Caco-2 (cell line): Measurements from ENCODE around the gene TM9SF3. TPM values are rescaled to one million over a fixed set of nuclear protein-coding genes. Genes with fewer than 3 reads are reported as not detected.

Source experiments
- BruUV-seq: library from RNA; stranded (reverse); fragments of 400-500 nt; replicated peaks from 2 replicates; lab custom pipeline; 2021; lab: Mats Ljungman, UMichigan
- CTCF ChIA-PET: fragments of 300-600 bp; sonication (Branson Sonifier 250); formaldehyde crosslinking; loops from one replicate; lab custom pipeline; 2022; ENCODE audit warnings: antibody characterized with exemption; lab: Charles Lee
- POLR2A ChIA-PET: fragments of 300-600 bp; sonication (Branson Sonifier 250); formaldehyde crosslinking; loops from one replicate; lab custom pipeline; 2022; ENCODE audit warnings: antibody characterized with exemption; lab: Charles Lee
- DNase-seq, 2 experiments: peaks; one replicate each; pipeline versions ENCODE4 v3.0.0 to v3.0.0-alpha.2; 2020 to 2022
- H3K27me3 ChIP-seq: replicated peaks from 2 replicates; pipeline ENCODE4 v1.6.0; 2011; ENCODE audit warnings: low read length; ENCODE audit not compliant: control insufficient read depth, insufficient read depth
- H3K36me3 ChIP-seq: 2 replicates; pipeline ENCODE4 v1.5.1; 2011; ENCODE audit warnings: low read length; ENCODE audit not compliant: control insufficient read depth, insufficient read depth
- H3K4me1 ChIP-seq: fragments of 250-450 bp; sonication (Bioruptor Pico); 2 replicates; pipeline ENCODE4 v1.5.1; 2020; ENCODE audit warnings: mild to moderate bottlenecking
- H3K4me3 ChIP-seq: 2 replicates; pipeline ENCODE4 v1.5.1; 2011; ENCODE audit warnings: low read depth, mild to moderate bottlenecking, control low read depth, low read length
- H3K9me3 ChIP-seq: fragments of 250-450 bp; sonication (Bioruptor Pico); 2 replicates; pipeline ENCODE4 v1.5.1; 2020; ENCODE audit warnings: mild to moderate bottlenecking, moderate library complexity
- H3K27ac Mint-ChIP-seq: one replicate; pipeline ENCODE4 v1.8.0; 2022; ENCODE audit warnings: mixed read lengths; ENCODE audit not compliant: unreplicated experiment
- H3K27me3 Mint-ChIP-seq: one replicate; pipeline ENCODE4 v1.8.0; 2022; ENCODE audit warnings: mixed read lengths; ENCODE audit not compliant: insufficient read depth, unreplicated experiment
- H3K36me3 Mint-ChIP-seq: one replicate; pipeline ENCODE4 v1.8.0; 2022; ENCODE audit warnings: mild to moderate bottlenecking, mixed read lengths; ENCODE audit not compliant: insufficient read depth, unreplicated experiment
- H3K4me1 Mint-ChIP-seq: one replicate; pipeline ENCODE4 v1.8.0; 2022; ENCODE audit warnings: low read depth, mixed read lengths; ENCODE audit not compliant: unreplicated experiment
- H3K4me3 Mint-ChIP-seq: one replicate; pipeline ENCODE4 v1.8.0; 2022; ENCODE audit warnings: mild to moderate bottlenecking, moderate library complexity, mixed read lengths; ENCODE audit not compliant: unreplicated experiment
- H3K9me3 Mint-ChIP-seq: one replicate; pipeline ENCODE4 v1.8.0; 2022; ENCODE audit warnings: mixed read lengths; ENCODE audit not compliant: unreplicated experiment
- CTCF ChIP-seq, 2 experiments: fragments of 200-600 bp in 1 of 2; IDR thresholded peaks; 1 replicate in 1 of 2; 2 replicates in 1 of 2; pipeline versions ENCODE4 v1.5.1 to v1.8.0; 2011 to 2022; ENCODE audit warnings: antibody characterized with exemption in 1 of 2, control low read depth in 1 of 2, inconsistent platforms in 1 of 2, low read depth in 1 of 2, low read length in 1 of 2, mild to moderate bottlenecking in 1 of 2, moderate library complexity in 1 of 2; ENCODE audit not compliant: insufficient read depth in 1 of 2, severe bottlenecking in 1 of 2, unreplicated experiment in 1 of 2
- intact Hi-C: fragments of 100-400 bp; cut with micrococcal nuclease; formaldehyde crosslinking; loops from one replicate; pipeline ENCODE4 v1.10.0; 2022; ENCODE audit not compliant: unreplicated experiment
- total RNA-seq: library from RNA; stranded (reverse); gene quantifications from 2 replicates; pipeline ENCODE4 v1.2.3, GENCODE V29; 2022

Gene TM9SF3
- total RNA-seq, 1 experiment from 2014 or later: 176 TPM

- DNase-seq: no peak
- H3K9me3 Mint-ChIP-seq: no peaks in the 10 kb centered on the region
- no TSS peak for BruUV-seq
- intact Hi-C loops: no loop called here
- no peak overlapping the region for H3K27ac Mint-ChIP-seq
- no peaks in the 10 kb centered on the region for H3K36me3 Mint-ChIP-seq
- Histone ChIP-seq H3K4me1 (peaks cover 23% of the 10 kb centered on the region), H3K27me3 (no peaks in the 10 kb centered on the region), H3K36me3 (no peaks in the 10 kb centered on the region), H3K9me3 (no peaks in the 10 kb centered on the region), H3K4me3 (no peak overlapping the region)
- no peak for TF ChIP-seq CTCF (IDR thresholded peaks at IDR 0.05; ENCODE audit: insufficient read depth in 1 of 2, low read depth in 1 of 2, low read length in 1 of 2, severe bottlenecking in 1 of 2, unreplicated experiment in 1 of 2)
- no peaks in the 10 kb centered on the region for H3K27me3 Mint-ChIP-seq
- H3K4me3 Mint-ChIP-seq: no peak overlapping the region
- peaks cover 12% of the 10 kb centered on the region for H3K4me1 Mint-ChIP-seq
- POLR2A ChIA-PET: no interaction called here
- CTCF ChIA-PET: no interaction called here
Observed at GRCh38 chr10:96619120-96619519, 32.3 kb upstream of the TM9SF3 start.

- H3K36me3 Mint-ChIP-seq: no peaks in the 10 kb centered on the region
- Histone ChIP-seq H3K9me3 (no peaks in the 10 kb centered on the region), H3K36me3 (no peaks in the 10 kb centered on the region), H3K4me1 (peaks cover 26% of the 10 kb centered on the region), H3K27me3 (no peaks in the 10 kb centered on the region), H3K4me3 (no peak overlapping the region)
- CTCF ChIA-PET: no interaction called here
- TF ChIP-seq CTCF (IDR thresholded peaks at IDR 0.05; ENCODE audit: insufficient read depth in 1 of 2, low read depth in 1 of 2, low read length in 1 of 2, severe bottlenecking in 1 of 2, unreplicated experiment in 1 of 2): no peak
- no peak overlapping the region for H3K4me3 Mint-ChIP-seq
- POLR2A ChIA-PET: no interaction called here
- no TSS peak for BruUV-seq
- H3K9me3 Mint-ChIP-seq: no peaks in the 10 kb centered on the region
- DNase-seq: no peak
- peaks cover 14% of the 10 kb centered on the region for H3K4me1 Mint-ChIP-seq
- H3K27ac Mint-ChIP-seq: no peak overlapping the region
- intact Hi-C loops: no loop called here
- no peaks in the 10 kb centered on the region for H3K27me3 Mint-ChIP-seq
Observed at GRCh38 chr10:96618653-96619052, 31.8 kb upstream of the TM9SF3 start.

GRCh38 chr10:96616961-96617360, 30.1 kb upstream of the TM9SF3 start:
- ChIA-PET CTCF (no interaction called here), POLR2A (no interaction called here)
- no peak overlapping the region for H3K4me3 Mint-ChIP-seq
- no peaks in the 10 kb centered on the region for H3K27me3 Mint-ChIP-seq
- no peak overlapping the region for H3K27ac Mint-ChIP-seq
- TF ChIP-seq CTCF (IDR thresholded peaks at IDR 0.05; ENCODE audit: insufficient read depth in 1 of 2, low read depth in 1 of 2, low read length in 1 of 2, severe bottlenecking in 1 of 2, unreplicated experiment in 1 of 2): no peak
- no peaks in the 10 kb centered on the region for H3K27me3 ChIP-seq
- intact Hi-C loops: no loop called here
- H3K4me1 ChIP-seq: peaks cover 26% of the 10 kb centered on the region
- no peak overlapping the region for H3K4me3 ChIP-seq
- H3K36me3 Mint-ChIP-seq: no peaks in the 10 kb centered on the region
- H3K9me3 ChIP-seq: no peaks in the 10 kb centered on the region
- no peak for DNase-seq
- H3K4me1 Mint-ChIP-seq: peaks cover 22% of the 10 kb centered on the region
- H3K36me3 ChIP-seq: no peaks in the 10 kb centered on the region
- no TSS peak for BruUV-seq
- no peaks in the 10 kb centered on the region for H3K9me3 Mint-ChIP-seq
